Caki2 (cell line): Measurements from ENCODE around the gene ZNF253. TPM values are rescaled to one million over a fixed set of nuclear protein-coding genes. Genes with fewer than 3 reads are reported as not detected.
"Not testable (repeated sequence)": the region's sequence is repeated elsewhere in the genome, so short reads cannot be mapped to it uniquely, and the experiment has no call there.

Experiments
- DNase-seq: peaks from one replicate; pipeline ENCODE4 v3.0.0-alpha.2; 2015; ENCODE audit warnings: low read depth
- in situ Hi-C: cut with HindIII; loops from 2 replicates; pipeline ENCODE4 v1.10.0; 2016; ENCODE audit warnings: low sequenced_read_pairs, low pct_unique_long_range_greater_than_20kb, mixed read lengths
- total RNA-seq: library from RNA; depleted of rRNA; stranded (reverse); fragments of >200 nt; shearing (Covaris generic); gene quantifications from 2 replicates; pipeline ENCODE4 v1.2.3, GENCODE V29; 2014; ENCODE audit warnings: low replicate concordance

ZNF253 gene
- total RNA-seq, 1 experiment from 2014 or later: 3.5 TPM

DNA sequence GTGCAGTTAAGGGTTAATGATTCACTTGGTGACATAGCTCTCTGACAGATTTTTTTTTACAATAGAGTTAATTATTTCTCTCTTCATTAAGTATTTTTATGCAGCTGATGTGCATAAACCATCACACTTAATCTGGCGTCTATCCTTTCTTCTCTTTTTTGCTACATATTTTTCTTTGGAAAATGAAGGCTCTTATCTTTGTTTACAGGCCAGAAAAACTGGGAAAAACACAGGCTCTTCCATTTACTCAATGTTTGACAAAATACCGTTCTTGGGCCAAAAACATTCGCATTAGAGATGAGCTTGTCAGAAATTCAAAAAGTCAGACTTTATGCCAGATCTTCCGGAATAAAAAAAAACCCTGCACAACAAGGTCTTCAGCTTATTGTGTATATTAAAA is 12.0 kb downstream of the ZNF253 start:
- DNase-seq: no peak
- in situ Hi-C loops: no loop called here

DNA sequence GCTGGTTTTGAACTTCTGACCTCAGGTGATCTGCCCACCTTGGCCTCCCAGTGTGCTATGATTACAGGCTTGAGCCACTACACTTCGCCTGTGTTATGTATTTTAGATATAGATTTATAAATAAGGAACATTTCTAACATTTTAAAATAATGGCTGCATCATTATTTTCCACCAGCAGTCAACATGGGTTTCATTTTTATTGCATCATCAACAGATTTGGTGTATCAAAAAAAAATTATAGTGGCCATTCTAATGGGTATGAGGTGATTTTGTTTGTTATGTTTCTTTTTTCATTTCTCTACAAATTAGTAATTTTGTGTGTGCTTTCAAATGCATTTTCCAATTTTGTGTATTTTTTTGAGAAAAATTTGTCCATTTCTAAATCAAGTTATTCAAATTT is 18.9 kb downstream of the ZNF253 start:
- in situ Hi-C loops: no loop called here
- DNase-seq: no peak

DNA sequence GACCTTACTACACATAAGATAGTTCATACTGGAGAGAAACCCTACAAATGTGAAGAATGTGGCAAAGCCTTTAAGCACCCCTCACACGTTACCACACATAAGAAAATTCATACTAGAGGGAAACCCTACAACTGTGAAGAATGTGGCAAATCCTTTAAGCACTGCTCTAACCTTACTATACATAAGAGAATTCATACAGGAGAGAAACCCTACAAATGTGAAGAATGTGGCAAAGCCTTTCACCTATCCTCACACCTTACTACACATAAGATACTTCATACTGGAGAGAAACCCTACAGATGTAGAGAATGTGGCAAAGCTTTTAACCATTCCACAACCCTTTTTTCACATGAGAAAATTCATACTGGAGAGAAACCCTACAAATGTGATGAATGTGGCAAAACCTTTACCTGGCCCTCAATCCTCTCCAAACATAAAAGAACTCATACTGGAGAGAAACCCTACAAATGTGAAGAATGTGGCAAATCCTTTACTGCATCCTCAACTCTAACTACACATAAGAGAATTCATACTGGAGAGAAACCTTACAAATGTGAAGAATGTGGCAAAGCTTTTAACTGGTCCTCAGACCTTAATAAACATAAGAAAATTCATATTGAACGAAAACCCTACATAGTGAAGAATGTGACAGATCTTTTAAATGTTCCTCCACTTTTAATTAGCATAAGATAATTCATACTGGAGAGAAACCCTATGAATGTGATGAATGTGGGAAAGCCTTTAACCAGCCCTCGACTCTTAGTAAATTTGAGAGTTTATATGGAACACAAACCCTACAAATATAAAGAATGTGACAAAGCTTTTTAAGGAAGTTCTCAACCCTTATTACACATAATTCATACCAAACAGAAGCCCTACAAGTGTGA is 26.6 kb downstream of the ZNF253 start:
- DNase-seq, in situ Hi-C loops: not testable (repeated sequence)

DNA sequence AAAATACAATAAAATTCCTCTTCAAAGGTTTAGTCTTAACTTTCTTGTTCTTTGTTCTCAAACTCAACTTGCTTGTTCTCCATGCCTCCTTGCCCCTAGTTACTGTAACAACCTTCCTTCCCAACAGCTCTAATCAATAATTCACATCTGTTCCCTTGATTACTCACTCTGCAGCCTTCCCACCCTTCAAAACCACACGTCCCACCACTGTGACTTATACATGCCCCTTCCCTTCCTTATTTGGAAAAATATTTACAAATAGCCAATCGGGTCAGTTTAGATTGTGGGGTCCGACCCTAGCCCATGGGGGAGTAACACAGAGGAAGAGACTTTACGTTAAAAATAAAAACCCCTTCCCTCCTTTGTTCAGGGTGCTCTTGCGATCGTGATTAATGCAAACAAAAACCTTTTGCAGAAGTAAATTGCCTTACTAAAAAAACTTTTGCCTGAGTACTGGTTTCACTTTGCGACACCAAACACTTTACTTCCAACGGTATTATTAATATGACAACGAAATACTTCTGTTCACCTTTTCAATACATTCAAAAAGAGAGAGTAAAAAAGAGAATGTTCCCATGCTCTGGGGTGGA is 34.6 kb downstream of the ZNF253 start:
- in situ Hi-C loops: no loop called here
- no peak for DNase-seq

DNA sequence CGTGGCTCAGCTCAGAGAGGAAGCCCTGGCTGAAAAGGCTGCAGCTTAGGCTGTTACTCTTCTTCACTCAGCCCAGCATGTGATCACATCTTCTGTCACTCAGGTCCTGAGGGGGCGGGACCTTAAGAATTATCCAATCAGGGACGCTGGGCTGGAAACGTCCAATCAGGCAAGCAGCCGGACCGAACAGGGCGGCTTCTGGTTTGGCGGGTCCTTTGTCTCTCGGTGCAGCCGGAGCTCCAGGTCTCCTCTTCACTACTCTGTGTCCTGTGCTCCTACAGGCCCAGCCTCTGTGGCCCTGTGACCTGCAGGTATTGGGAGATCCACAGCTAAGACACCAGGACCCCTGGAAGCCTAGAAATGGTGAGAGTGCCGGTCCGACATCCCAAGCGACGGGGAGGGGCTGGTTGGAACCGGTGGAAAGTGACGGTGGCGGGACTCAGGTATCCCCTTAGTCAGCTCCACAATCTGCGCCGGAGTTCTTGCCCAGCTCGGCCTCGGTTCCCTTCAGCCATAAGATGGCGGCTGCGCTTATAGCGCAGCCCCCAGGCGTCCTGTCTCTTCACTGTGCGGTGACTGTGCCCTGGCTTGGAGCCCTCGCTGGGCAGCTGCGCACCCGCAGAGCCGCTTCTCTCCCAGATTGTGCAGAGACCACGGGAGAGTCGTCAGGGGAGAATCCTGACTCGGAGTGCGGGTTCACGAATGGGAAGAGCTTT is 35.2 kb downstream of the ZNF253 start, which contains the start of gene ZNF93:
Gene ZNF93 (plus strand): TSS at position 218 of the 716 bp plus-strand sequence. CDS start 143 bp downstream, at position 361.
- in situ Hi-C loops: no loop called here
- DNase-seq: peak; percentile 92

DNA sequence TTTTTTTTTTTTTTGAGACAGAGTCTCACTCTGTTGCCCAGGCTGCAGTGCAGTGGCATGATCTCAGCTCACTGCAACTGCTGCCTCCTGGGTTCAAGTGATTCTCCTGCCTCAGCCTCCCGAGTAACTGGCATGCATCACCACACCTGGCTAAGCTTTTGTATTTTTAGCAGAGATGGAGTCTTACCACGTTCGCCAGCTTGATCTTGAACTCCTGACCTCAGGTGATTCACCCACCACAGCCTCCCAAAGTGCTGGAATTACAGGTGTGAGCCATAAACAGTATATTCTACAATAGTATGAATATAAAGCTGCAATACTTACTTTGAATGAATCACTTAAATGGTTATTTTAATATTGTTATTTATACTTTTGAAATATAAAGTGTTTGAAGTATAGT is 41.9 kb downstream of the ZNF253 start:
- DNase-seq, in situ Hi-C loops: not testable (repeated sequence)

DNA sequence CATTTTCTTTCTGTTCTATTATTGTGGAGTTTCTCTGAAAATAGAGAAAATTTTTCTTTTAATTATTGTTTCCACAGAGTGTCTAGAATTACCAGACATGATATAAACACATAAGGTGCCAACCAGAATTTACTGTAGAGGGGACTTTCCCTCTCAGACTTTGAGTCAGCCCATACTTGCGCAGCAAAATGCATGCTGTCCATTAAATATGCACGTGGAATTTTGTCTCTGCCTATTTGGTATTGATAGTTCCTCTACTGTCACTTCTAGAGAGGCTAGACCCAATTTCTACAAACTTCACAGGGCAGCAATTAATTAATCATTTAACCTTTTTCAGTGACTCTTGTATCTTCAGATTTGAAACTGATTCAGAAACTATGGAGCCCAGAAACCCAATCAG is 44.0 kb downstream of the ZNF253 start:
- in situ Hi-C loops: no loop called here
- DNase-seq: no peak

DNA sequence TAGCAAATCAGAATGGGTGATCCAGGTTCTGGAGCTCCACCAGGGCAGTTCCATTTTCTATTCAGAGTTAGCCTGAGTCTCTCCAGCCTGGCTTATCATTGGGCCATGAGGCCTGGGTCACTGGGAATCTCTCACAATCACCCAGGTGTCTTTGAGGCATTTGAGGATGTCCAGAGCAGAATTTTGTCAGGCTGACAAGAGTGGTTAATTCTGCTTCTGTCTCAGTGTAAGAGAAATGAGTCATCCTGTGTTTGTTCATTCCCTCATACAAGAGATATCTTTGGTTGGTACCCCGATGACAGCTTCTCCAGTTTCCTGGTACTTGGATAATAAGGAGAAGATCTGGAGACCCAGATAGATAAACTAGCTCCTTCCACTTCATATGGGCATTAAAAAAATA is 45.5 kb downstream of the ZNF253 start:
- no peak for DNase-seq
- in situ Hi-C loops: no loop called here

DNA sequence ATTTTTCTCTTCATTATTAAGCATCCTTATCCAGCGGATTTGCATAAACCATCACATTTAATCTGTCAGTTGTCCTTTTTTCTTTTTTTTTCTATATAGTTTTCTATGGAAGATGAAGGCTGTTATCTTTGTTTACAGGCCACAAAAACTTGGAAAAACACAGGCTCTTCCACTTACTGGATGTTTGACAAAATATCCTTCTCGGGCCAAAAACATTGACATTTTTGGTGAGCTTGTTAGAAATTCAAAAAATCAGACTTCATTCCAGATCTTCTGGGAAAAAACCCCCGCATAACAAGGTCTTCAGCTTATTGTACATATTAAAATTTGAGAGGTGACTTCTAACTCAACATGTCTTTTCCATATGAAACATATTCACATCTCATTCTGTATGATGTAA is 48.9 kb downstream of the ZNF253 start:
- in situ Hi-C loops: no loop called here
- DNase-seq: no peak

DNA sequence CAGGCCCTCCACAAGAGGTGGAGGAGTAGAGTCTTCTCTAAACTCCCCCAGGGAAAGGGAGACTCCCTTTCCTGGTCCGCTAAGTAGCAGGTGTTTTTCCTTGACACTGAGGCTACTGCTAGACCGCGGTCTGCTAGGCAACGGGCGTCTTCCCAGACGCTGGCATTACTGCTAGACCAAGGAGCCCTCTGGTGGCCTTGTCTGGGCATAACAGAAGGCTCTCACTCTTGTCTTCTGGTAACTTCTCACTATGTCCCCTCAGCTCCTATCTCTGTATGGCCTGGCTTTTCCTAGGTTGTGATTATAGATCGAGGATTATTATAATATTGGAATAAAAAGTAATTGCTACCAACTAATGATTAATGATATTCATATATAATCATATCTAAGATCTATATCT is 64.7 kb downstream of the ZNF253 start:
- in situ Hi-C loops, DNase-seq: not testable (repeated sequence)

DNA sequence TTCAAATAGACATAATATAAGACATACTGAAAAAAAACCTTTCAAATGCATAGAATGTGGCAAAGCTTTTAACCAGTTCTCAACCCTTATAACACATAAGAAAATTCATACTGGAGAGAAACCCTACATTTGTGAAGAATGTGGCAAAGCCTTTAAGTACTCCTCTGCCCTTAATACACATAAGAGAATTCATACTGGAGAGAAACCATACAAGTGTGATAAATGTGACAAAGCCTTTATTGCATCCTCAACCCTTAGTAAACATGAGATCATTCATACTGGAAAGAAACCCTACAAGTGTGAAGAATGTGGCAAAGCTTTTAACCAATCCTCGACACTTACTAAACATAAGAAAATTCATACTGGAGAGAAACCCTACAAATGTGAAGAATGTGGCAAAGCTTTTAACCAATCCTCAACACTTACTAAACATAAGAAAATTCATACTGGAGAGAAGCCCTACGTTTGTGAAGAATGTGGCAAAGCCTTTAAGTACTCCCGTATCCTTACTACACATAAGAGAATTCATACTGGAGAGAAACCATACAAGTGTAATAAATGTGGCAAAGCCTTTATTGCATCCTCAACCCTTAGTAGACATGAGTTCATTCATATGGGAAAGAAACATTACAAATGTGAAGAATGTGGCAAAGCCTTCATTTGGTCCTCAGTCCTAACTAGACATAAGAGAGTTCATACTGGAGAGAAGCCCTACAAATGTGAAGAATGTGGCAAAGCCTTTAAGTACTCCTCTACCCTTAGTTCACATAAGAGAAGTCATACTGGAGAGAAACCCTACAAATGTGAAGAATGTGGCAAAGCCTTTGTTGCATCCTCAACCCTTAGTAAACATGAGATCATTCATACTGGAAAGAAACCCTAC is 68.0 kb downstream of the ZNF253 start:
- DNase-seq, in situ Hi-C loops: not testable (repeated sequence)

DNA sequence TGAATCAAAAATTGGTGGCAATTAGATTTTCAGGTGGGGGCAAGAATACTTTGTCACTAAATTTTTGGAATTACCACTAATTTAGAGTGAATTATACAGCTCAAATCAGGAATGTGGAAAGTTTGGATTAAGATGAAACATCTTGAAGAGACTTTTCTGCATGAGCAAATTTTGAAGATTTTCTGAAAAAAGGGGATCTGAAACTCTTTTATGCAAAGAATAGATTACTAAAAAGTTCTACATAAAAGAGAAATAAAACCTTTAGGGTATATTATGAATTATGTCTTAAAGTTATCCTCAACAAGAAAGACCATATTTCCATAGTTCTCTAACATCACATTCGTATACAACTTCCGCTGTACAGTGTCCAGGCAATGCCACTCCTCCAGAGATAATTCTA is 71.7 kb downstream of the ZNF253 start:
- no peak for DNase-seq
- in situ Hi-C loops: no loop called here

DNA sequence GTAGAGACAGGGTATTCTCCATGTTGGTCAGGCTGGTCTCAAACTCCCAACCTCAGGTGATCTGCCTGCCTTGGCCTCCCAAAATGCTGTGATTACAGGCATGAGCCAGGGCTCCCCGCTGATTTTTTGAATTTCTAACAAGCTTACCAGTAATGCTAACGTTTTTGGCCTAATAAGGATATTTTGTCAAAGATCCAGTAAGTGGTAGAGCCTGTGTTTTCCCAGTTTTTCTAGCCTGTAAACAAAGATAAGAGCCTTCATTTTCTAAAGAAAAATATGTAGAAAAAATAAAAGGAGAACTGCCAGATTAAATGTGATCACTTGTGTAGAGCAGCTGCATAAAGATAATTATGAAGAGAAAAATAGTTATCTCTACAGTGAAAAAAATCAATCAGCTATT is 72.8 kb downstream of the ZNF253 start:
- no peak for DNase-seq
- in situ Hi-C loops: no loop called here

DNA sequence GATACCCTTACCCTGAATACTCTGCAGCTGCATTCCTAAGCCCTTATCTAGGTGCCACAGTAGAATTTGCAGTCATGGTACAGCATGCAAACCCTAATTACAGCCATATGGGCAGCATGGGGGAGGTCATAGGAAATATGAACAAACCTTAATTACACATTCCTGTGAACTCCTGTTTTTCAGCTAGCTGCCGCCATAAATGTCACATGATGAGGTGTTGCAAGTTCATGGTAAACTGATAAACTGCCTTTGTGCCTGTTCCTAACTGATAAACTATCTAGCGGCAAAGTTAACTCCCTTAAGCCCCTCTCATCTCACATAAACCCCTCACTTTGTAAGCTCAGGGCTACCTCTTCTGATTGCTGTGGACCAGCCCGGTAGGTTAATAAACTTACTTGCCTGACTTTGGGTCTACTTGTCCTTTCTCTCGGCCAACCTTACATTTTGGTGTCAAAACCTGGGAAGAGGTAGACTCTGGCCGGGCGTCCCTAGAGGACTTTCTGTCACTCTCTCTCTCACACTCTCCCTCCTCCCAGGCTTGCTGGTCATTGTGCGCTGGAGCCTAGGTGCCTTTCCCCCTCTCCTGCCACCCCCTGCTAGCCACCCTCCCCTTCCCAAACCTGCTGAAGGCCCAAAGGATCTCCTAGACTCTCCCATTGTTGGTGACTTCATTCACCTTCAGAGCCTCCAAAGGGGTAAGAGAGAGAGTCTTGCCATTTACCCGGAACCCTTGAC is 78.3 kb downstream of the ZNF253 start:
- DNase-seq: no peak
- in situ Hi-C loops: no loop called here
